ENCODE results near the gene ZSWIM8.

GRCh38 chr10:73779539-73780197, 5.7 kb upstream of the ZSWIM8 start:
- TF ChIP-seq CTCF (IDR thresholded peaks at IDR 0.05) (no peak), POLR2A (IDR thresholded peaks at IDR 0.05) (no peak)
